ENCODE results near the gene STMND1.

GRCh38 chr6:17152703-17153102, 50.9 kb downstream of the STMND1 start:
- TF ChIP-seq EZH2 (IDR thresholded peaks at IDR 0.05; ENCODE audit: low read depth, low read length, severe bottlenecking) (no peak), POLR2A (IDR thresholded peaks at IDR 0.05; ENCODE audit: control extremely low read depth in 1 of 2, low read depth in 2 of 2, low read length in 2 of 2) (no peak), MAX (IDR thresholded peaks at IDR 0.05) (no peak), ATF3 (IDR thresholded peaks at IDR 0.05; ENCODE audit: insufficient read depth, low read depth, low read length) (no peak), BCL11A (IDR thresholded peaks at IDR 0.05; ENCODE audit: low read depth in 2 of 2, low read length in 2 of 2) (no peak)

Measured in H1 (cell line).